HG03097 (cell line): ENCODE data around the gene SFRP2.

Experiments
- ATAC-seq: cut with Tn5 transposase; IDR thresholded peaks from one replicate; pipeline ENCODE4 v1.9.1; 2021; ENCODE audit not compliant: unreplicated experiment, low FRiP score

The SFRP2 gene

DNA sequence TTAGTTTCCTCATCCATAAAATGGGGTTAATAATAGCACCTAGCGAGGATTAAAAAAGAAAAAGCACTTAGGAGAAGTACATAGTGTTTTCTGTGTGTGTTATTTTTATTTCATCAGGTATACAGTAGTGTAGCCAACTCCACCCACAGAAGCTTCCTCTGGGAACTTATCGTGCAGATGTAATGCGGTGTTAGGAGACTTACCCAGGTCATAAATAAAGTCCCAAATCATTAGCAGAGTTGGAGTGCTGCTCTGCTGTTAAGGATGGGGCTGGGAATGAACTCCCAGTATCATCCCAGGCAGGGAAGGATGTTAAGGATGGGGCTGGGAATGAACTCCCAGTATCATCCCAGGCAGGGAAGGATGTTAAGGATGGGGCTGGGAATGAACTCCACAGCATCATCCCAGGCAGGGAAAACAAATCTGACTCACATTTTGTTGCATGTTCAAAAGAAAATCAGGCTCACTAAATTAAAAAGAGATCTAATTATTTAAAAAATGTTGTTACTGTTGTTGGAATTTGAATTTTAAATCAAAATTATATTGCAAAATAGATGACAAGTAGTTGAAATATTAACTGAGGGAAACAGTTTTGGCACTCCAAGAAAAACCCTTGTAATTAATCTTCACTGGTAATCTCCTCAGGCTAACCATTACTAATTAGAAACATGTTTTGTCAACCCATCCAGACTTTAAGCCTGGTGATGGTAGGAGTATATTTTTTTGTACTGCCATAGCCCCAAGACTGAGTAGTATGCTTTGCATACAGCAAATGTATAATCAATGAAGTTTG, 10.2 kb upstream of the SFRP2 start:
- ATAC-seq: no peak

DNA sequence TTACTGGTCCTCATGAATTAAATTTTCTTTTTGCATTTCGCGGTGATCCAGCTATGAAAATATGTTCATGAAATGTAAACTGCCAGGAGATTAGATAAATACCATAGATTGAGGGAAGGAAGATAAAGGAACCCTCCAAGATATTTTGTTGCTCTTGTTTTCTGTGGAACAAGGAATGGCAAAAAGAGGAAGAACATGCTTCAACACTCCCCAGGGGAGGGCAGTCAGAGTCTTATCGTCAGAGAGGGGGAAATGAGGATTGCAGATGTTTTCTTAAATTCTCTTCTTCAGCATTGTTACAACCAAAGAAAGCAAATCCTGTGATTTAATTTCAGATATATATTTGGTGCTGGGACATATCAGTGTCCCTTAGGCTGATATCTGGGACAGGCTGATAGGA, 9.5 kb upstream of the SFRP2 start:
- no peak for ATAC-seq

DNA sequence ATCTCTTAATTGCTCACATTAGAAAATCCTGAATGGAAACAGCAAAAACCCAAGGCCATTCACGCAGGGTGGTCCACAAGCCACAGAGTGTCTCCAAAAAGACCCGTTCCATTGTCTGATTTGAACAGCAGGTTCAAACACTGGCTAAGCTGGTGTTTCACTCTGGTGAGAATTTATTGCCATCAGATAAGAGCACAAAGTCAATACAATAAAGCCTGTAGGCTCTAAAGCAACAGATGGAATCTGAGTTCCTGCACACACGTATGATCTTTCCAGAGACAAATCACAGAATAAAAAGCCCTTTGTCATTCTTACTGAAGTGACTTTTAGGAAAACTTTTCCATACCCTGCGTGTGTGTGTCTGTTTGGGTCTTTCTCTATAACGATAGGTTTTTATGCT, 5.1 kb upstream of the SFRP2 start:
- ATAC-seq: no peak

DNA sequence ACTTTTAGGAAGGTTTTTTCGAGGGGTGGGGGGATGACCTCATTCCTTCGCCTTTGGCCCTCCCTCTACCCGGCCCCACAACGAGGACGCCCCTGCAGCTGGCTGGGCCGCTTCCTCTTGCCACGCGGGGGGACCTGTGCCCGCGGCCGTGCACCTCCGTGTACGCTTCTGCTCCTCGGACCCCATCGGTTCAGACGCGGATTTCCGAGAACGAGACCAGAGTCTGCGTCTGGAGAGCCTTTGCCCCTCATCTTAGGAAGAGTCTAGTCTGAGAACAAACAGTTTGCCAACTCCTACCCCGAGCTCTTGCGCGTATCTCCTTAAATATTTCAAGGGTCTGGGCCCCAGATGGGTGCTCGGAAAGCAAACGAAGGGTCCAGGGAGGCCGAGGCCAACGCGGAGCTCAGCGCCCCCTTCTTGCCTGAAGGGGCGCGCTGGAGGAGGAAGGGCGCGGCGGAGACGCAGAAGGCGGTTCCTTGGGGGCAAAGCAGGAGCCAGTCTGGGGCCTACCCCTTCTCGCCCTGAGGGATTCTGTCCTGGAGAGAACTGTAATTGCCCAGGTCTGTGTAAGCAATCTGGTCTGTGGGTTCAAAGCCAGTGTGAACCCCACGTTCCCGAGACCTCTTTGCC, 3.9 kb upstream of the SFRP2 start:
- no peak for ATAC-seq

DNA sequence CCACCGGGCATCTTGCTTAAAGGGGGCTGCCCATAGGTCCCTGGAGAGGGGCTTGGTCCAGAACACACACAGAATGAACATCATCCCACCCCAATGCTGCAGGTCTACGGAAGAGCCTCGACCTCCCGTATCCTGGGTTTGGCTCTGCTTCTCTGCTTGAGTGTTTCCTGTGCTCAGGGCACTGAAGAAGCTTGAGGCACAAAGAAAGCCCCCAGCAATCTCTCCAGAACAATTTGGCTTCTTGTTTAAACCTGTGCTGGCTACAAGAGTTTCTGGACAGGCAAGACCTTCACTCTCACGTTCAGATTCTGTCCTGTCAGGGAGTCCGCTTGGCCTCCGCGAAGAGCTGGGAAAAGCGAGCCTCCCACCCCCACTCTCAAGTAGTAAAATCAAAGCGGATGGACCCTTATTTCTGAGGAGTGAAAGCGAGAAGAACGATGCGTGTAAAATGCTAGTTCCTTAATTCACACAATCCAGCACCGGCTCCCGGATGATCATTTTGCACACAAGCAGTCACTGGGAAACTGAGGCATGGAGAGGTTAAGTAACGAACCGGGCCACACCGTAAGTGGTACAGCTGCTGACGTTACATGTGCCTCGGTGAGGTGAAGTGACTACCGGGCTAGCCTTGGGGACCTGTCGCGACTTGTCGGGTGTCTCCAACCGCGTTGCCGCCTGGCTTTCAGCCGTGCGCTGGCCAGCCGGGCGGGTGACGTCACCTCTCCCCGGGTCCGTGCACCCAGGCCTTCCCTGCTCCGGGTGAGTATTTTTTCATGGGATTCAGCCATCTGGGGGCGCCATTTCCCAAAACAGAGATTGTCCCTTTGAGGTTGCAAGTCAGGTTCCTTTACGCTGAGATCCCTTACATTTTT, 3.1 kb upstream of the SFRP2 start:
- ATAC-seq: no peak

DNA sequence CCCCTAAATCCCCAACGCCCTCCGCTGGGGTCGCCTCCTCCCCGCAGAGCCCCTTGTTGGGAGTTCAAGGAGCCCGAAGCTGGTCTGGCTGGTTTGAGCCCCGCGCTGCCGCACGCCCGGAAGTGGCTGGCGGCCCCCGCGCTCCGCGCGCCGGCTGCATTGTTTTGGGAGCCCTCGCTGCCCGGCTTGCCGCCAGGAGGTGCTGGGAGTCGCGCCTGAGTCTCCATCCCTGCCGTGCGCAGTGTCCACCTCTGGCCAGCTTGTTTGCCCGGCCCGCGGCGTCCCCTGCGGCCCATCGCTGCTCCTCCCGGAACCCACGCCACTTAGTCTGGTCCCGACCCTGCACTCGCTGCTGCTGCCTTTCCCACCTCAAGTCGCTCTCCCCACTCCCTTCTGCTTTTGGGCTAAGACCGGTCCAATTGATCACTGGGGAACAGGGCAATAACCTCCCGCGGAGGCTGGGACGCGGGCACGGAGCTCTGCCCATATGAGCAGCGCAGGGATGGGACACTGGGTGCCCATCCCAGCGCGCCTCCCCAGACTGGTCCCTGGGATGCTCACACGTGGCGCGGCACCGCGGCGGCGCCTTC, 2.2 kb upstream of the SFRP2 start:
- ATAC-seq: no peak

DNA sequence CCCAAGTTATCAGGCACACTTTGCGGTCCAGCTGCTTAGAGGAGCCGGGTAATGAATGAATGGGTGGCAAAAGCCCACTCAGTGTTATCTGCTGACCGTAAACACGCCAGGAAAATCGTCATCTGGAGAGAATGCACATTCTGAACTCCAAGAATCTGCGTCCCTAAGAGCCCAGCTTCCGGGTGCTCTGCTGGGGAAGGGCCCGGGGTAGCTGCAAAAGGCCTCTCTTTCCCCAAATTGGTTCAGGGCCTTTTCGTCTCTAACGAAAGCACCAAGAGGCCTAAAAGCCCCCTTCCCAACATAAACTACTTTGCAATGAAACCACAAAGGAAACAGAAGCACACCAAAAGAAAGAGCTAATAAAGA, 1.6 kb upstream of the SFRP2 start:
- no peak for ATAC-seq

DNA sequence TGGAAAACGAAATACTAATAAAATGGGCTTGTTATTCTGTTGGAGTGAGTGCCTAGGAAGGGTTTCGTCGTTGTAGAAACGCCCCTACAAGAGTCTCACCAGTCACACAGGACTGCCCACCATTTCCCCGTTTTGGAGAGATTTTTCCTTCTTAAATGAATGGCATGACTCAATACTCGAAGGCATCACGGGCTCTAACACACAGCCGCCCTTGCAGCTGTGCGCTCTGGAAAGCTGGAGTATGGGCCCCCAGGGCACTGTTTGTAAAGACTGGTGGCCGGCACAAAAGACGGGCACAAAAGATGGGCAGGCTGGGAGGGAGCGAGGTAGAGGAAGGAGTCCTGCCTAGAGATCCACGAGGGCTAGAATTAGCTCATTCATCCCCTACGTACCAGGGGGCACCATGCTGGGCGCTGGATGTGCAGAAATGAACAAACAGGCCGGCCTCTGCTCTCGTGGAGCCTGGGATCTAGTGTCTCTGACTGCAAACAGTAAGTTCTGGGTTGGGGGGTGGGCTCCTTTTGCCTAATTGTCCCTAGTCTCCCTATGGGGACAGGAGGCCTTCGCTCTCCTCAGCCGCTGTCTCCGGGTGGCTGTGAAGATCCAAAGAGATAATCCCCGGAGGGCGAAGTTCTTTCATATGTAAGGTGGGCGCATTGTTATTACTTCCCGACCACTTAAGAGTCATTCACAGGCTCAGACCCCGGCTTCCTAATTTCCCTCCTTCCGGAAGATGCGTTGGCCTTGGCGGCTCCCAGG, 1.0 kb upstream of the SFRP2 start:
- ATAC-seq: no peak

DNA sequence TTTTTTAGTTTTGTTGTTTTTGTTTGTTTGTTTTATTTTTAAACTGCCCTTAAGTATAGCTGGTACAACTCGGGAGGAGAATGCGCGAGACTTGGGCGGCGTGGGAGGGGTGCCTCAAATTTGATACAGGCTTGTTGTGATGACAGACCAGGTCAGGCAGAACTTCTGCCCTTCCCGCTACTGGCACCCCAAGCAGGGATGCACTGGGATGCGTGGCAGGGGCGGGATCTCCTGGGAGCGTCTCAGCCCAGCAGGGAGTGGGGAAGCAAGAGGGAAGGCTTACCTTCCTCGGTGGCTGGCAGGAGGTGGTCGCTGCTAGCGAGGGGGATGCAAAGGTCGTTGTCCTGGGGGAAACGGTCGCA, 851 bp downstream of the SFRP2 start:
- ATAC-seq: no peak

DNA sequence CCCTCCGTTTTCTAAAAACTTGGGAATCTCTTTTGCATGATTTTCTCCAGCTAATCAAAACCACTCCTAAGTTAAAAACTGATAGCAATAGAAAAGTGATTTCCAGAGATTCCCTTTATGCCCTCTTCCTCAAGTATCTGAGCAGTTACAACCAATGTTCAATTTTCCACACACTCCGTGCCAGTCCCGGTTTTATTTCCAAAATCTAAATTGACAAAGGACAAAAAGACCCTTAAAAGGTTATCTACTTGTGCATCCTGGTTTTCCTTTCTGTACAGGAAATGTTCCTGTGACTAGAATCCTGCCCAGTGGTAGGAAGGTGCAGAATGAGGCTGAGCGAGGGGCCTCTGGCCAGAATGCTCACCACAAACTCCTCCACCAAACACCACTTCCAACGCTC, 1.3 kb downstream of the SFRP2 start:
- no peak for ATAC-seq

DNA sequence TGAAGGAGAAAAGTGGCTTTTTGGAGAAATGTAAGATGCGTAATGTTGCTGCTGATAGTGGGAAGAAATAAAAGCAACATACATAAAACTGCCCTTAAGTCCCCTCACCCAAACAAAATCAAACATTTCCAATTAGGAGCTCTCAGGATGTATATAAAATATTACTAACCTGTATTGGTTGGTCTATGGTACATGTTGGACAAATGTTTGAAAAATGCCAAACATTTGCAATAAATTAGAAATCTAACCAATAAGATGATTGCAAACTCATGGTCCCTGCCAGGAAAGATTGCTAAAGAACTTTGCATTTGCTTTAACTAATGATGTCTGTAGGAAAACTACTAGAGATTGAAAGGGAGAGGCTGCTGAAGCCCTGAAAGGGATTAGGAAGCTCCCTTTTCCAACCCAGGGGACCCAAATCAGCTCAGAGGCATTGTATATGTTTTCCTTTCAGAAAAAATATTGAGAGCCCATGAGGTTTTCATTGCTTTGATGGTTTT, 1.8 kb downstream of the SFRP2 start:
- ATAC-seq: no peak

DNA sequence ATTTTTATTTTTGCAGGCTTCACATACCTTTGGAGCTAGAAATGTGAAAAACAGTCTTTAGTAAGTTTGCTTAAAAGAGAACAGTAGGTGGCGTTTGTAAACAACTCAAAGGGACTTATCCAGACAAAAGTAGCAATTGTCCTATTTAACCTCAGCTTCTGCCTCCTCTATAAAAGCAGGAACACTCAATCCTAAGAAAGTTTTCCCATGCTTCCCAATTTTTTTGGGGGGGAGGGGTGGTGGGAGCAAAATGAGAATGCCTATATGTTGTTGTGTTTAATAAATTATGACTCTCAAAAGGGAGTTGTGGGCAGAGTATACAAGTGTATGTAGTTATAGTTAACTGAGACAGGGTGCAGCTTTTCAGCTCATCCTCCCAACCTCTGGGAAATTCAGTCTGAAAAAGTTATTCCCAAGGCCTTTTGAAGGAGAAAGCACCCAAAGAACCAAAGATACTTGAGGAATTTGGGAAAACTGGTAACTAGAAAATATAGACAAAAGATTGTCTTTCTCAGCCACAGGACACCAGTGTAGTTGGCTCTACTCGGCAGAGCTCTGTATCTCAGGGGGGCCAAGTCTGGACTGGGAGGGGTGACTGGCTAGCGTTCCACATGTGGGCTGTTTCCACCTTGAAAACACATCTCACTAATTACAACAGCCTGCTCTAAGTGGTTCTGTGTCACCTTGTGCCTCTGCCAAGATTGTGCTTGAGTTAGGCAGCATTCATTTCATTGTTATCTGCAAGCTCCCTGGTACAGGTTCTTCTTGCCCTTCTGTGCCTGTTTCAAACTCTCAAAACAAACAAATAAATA, 2.8 kb downstream of the SFRP2 start:
- no peak for ATAC-seq

DNA sequence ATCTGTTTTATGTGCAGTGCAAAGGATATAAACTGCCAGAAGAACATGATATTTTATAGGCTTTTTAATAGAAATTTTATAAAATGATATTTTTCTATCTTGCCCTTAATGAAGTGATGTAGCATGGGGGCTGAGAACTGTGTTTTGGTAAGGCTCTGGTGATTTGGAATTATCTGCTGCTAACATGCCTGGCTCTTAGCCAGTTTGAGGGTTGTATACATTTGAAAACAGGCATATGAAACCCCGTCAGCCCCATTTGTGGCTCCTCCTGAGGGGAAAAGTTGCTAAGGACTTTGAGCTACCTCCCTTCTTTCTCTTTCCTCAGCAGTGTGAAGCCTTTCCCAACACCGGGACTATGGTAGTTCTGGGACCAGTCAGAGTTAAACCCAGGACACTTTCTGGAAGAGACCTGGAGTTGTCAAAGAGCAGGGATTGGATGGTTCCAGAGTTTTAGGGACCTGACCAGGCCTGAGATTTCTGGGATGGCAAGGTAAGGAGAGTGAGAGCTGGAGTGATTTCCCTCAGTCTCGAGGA, 4.7 kb downstream of the SFRP2 start:
- no peak for ATAC-seq

DNA sequence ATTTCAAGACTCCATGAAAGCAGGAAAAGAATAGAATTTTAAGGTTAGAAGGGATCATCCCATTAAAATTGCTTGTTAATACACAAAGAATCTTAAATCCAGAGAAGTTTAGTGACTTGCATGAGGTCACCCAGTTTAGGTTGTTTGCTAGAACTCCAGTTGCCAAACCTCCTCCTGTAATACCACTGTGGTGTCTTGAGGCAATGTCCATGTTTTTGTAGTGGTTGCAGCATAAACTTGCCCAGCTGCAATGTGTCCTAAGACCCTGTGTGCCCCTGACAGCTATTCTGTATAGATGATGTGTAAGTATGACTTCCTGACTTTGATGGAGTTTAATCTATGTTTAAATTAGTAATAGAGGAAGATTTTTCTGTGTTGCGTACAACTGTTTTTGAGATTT, 6.3 kb downstream of the SFRP2 start:
- no peak for ATAC-seq

DNA sequence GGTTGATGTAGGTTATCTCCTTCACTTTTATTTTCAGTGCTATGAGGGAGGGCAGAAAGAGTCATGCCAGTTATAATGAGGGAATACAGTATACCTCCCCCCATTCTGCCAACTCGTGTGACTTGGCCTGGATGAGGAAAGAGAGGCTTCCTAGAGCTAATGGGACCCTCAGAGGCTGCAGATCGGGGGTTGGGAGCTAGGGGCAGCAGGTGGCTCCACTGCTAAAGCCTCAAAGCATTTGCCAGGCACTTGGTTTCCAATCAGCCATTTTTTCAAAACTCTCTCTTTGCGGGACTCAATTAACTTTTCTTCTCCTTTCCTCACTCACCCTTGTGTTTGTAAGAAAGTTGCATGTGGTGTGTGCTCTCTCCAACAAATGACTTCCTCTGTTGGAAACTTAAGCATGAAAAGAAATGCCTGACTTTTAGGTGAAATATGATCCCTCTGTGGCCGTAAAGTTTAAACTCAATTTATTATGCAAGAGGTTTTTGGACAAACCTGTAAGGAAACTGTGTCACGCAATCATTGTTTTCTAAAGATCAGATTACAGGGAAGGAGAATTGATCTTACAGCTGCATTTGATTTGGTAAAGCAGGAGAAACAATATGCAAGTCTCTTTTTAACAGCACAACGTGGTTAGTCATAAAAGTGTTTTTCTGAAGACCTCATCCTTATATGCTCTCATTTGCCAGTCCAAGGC, 7.0 kb downstream of the SFRP2 start:
- no peak for ATAC-seq

DNA sequence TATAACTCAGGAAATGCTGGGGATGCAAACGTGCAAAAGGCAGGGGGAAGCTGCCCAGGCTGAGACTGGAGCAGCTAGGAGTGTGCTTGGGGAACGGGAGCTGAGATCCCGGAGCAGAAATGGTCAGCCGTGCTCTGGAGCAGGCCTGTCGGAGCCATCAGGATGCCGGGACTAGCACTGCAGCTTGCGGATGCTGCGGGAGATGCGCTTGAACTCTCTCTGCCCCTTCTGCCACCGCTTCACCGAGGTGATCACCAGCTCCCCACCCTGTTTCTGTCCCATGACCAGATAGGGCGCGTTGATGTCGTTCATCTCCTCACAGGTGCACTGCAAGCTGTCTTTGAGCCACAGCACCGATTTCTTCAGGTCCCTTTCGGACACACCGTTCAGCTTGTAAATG, 7.6 kb downstream of the SFRP2 start:
- ATAC-seq: no peak

DNA sequence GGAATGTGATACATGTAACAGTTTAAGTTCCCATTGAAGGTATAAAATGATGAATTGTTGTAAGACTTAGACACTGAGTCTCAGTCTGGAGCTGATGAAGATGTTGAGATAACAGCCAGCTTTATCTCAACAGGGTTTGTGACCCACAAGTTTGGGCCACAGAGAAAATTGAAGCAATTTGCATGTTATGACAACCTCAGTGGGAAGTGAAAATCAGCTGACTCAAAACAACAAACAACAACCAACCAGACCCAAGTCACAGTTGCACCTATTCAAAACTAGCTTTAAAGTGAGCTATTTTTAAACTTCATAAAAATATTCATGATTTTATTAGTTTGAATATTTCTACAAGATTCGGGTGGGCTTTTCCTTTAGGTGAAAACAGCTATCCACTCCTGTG, 8.0 kb downstream of the SFRP2 start:
- no peak for ATAC-seq

DNA sequence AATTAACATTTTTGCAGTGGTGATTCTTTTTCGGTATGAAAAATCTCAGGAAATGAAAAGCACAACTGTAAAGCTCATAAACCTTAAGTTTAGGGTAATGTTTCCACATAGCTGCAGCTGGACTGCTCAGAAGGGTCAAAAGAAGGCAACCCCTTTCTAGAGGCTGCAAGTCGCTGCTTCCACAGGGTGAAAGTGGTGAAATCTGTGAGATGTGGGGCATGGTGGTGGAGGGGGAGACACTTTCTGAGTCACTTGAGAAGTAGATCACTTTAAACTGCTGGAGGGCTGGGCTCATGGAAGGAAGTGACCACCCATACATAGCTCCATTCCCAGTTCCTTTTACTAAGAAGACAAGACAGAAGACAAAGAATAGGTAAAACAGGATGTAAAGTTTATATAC, 8.7 kb downstream of the SFRP2 start:
- no peak for ATAC-seq

DNA sequence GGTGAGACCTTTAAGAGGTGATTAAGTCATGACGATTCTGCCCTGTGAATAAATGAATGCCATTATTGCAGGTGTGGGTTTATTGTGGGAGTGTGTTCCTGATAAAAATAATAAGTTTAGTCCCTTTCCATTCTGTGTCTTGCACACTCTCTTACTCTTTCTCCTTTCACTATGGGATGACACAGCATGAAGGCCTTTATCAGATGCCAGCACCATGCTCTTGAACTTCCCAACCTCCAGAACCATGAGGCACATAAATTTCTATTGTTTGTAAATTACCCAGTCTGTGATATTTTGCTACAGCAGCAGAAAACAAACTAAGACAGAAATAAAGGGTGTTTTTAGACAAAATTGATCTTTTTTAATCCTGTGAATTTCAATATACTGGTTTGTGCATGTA, 10.5 kb downstream of the SFRP2 start:
- no peak for ATAC-seq
